HepG2 (cell line): ENCODE data around the gene MARK2. TPM values are rescaled to one million over a fixed set of nuclear protein-coding genes. Genes with fewer than 3 reads are reported as not detected.

Experiments used
- CHD4 ChIP-seq: fragments of 200-600 bp; sonication (generic); IDR thresholded peaks from 2 replicates; pipeline ENCODE4 v1.7.0; 2017; ENCODE audit warnings: mild to moderate bottlenecking, low read length, borderline replicate concordance
- HNRNPLL ChIP-seq: fragments of 200-400 bp; formaldehyde crosslinking; IDR thresholded peaks from 2 replicates; pipeline ENCODE4 v1.6.1; 2017; ENCODE audit warnings: mild to moderate bottlenecking, low read depth, low read length; ENCODE audit not compliant: poor library complexity, severe bottlenecking
- MED1 ChIP-seq: sonication (generic); formaldehyde crosslinking; IDR thresholded peaks from 2 replicates; pipeline ENCODE4 v1.4.0; 2020; ENCODE audit warnings: missing genetic modification reagents
- RFXANK ChIP-seq: IDR thresholded peaks from 2 replicates; pipeline ENCODE4 v1.6.1; 2016
- SPEN ChIP-seq: sonication (generic); formaldehyde crosslinking; IDR thresholded peaks from 2 replicates; pipeline ENCODE4 v1.5.1; 2020; ENCODE audit warnings: low read depth, mild to moderate bottlenecking, missing genetic modification reagents
- TBP ChIP-seq: sonication (generic); formaldehyde crosslinking; IDR thresholded peaks from 2 replicates; pipeline ENCODE4 v1.5.0; 2020; ENCODE audit warnings: missing genetic modification reagents
- THAP11 ChIP-seq: IDR thresholded peaks from 2 replicates; pipeline ENCODE4 v1.6.1; 2016; ENCODE audit warnings: missing biosample characterization, missing genetic modification reagents
- TMF1 ChIP-seq: sonication (generic); formaldehyde crosslinking; IDR thresholded peaks from 2 replicates; pipeline ENCODE4 v1.8.1; 2022; ENCODE audit warnings: low read depth, missing genetic modification reagents
- ZBTB4 ChIP-seq: sonication (generic); formaldehyde crosslinking; IDR thresholded peaks from 2 replicates; pipeline ENCODE4 v1.4.0; 2020; ENCODE audit warnings: missing genetic modification reagents, mild to moderate bottlenecking, borderline replicate concordance
- ZFX ChIP-seq: sonication (generic); formaldehyde crosslinking; IDR thresholded peaks from 2 replicates; pipeline ENCODE4 v1.4.0; 2020; ENCODE audit warnings: mild to moderate bottlenecking, low read depth, missing genetic modification reagents, moderate library complexity
- ZNF20 ChIP-seq: sonication (generic); formaldehyde crosslinking; IDR thresholded peaks from 2 replicates; pipeline ENCODE4 v1.4.0; 2020; ENCODE audit warnings: mild to moderate bottlenecking, moderate library complexity, missing genetic modification reagents
- ZNF367 ChIP-seq: sonication (generic); formaldehyde crosslinking; IDR thresholded peaks from 2 replicates; pipeline ENCODE4 v1.4.0; 2020; ENCODE audit warnings: missing genetic modification reagents, borderline replicate concordance
- polyA plus RNA-seq, 8 experiments: library from polyadenylated mRNA; depleted of rRNA in 3 of 8; stranded (reverse) in 7 of 8; unstranded in 1 of 8; fragments of >200 nt; fragmentation: Illumina TruSeq in 4 of 8; extraction: Trizol in 4 of 8; gene quantifications; 2 replicates each; pipeline versions ENCODE4 v1.2.1 to v1.2.3, GENCODE V29; 2011 to 2016; ENCODE audit warnings: low read depth in 4 of 8, missing spikeins in 1 of 8, mixed read lengths in 1 of 8; ENCODE audit not compliant: insufficient read depth in 1 of 8
- total RNA-seq, 5 experiments: library from RNA; depleted of rRNA; stranded (reverse); fragments of >200 nt; fragmentation: Illumina TruSeq; extraction: Trizol; gene quantifications; 2 replicates each; pipeline ENCODE4 v1.2.3, GENCODE V29; 2016; ENCODE audit warnings: low read depth in 1 of 5
- TF ChIP-seq, protein P1 (sequence below), 2 experiments: fragments of 450-650 bp in 1 of 2; sonication (generic) in 1 of 2; formaldehyde crosslinking in 1 of 2; IDR thresholded peaks; 2 replicates each; pipeline versions ENCODE4 v1.6.1 to v1.8.0; 2016 to 2022; ENCODE audit warnings: antibody characterized with exemption in 1 of 2, mild to moderate bottlenecking in 1 of 2, missing genetic modification reagents in 1 of 2

MARK2 gene
- total and polyA plus RNA-seq, 2 of the 13 experiments (the other 11 are each of a cell fraction or from before 2014, with no cell fraction given) = 13.5 to 13.9 TPM

DNA sequence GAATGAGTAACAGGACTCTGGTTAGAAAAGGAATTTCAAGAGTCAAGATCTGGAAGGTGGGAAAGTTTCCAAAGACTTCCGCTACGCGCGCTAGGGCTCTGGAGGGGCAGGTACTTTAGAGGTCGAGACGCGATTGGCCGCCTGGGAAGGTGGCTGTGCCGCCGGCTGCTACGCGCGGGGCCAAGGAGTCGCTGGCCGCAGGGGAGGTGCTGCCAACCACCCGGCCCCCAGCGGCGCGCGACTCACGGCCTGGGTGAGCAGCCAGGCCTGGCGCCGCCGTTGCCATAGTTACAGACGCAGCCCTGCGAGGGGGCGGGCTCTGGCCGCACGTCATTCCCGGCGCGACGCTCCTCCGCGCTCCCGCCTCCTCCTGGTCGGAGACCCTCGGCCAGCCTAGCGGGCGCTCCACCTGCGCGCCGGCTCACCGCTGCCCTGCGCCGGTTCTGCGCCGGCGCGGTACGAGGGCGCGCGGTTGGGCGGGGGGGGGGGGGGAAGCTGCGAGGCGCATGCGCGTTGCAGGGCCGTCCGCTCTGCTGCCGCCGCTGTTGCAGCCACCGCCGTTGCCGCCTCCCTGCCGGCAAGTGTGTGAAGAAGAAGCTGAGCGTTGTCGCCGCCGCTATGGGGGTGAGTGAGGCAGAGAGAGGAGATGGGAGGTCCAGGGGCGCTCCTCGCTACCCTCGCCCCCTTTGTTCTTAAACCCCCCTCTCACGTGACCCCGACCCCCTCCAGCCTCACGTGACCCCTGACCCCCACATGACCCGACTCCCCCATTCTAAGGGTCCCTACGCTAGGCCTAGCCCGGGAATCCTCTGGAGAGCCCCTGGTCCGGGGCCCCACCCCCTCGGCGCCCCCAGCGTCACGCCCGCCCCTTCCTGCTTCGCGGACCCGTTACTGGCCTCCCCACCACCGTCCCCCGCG is 99.8 kb downstream of the MARK2 start, which contains the start of gene NAA40 (continued):
- TF ChIP-seq ZNF20 (no peak), SPEN (peak; percentile 88; the same call in 1 of the 2 replicates), HNRNPLL (peak; percentile 66), CHD4 (no peak), ZBTB4 (CRISPR knock-in tag) (no peak), TBP (CRISPR knock-in tag) (no peak), THAP11 (CRISPR knock-in tag) (peak; percentile 89), MED1 (CRISPR knock-in tag) (peak; percentile 66), ZFX (peak; percentile 88), ZNF367 (CRISPR knock-in tag) (no peak), TMF1 (CRISPR knock-in tag) (no peak), RFXANK (0 out of 2 replicates have a peak, but pooled peaks have one; percentile 38)
- TF ChIP-seq, protein P1, sequence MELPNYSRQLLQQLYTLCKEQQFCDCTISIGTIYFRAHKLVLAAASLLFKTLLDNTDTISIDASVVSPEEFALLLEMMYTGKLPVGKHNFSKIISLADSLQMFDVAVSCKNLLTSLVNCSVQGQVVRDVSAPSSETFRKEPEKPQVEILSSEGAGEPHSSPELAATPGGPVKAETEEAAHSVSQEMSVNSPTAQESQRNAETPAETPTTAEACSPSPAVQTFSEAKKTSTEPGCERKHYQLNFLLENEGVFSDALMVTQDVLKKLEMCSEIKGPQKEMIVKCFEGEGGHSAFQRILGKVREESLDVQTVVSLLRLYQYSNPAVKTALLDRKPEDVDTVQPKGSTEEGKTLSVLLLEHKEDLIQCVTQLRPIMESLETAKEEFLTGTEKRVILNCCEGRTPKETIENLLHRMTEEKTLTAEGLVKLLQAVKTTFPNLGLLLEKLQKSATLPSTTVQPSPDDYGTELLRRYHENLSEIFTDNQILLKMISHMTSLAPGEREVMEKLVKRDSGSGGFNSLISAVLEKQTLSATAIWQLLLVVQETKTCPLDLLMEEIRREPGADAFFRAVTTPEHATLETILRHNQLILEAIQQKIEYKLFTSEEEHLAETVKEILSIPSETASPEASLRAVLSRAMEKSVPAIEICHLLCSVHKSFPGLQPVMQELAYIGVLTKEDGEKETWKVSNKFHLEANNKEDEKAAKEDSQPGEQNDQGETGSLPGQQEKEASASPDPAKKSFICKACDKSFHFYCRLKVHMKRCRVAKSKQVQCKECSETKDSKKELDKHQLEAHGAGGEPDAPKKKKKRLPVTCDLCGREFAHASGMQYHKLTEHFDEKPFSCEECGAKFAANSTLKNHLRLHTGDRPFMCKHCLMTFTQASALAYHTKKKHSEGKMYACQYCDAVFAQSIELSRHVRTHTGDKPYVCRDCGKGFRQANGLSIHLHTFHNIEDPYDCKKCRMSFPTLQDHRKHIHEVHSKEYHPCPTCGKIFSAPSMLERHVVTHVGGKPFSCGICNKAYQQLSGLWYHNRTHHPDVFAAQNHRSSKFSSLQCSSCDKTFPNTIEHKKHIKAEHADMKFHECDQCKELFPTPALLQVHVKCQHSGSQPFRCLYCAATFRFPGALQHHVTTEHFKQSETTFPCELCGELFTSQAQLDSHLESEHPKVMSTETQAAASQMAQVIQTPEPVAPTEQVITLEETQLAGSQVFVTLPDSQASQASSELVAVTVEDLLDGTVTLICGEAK (IDR thresholded peaks at IDR 0.05) = no peak
- TF ChIP-seq, protein P1 (CRISPR knock-in tag; IDR thresholded peaks at IDR 0.05) = 0 out of 2 replicates have a peak, but pooled peaks have one; percentile 19
